Measurements from ENCODE around the gene LRRC46.

LRRC46 gene

DNA sequence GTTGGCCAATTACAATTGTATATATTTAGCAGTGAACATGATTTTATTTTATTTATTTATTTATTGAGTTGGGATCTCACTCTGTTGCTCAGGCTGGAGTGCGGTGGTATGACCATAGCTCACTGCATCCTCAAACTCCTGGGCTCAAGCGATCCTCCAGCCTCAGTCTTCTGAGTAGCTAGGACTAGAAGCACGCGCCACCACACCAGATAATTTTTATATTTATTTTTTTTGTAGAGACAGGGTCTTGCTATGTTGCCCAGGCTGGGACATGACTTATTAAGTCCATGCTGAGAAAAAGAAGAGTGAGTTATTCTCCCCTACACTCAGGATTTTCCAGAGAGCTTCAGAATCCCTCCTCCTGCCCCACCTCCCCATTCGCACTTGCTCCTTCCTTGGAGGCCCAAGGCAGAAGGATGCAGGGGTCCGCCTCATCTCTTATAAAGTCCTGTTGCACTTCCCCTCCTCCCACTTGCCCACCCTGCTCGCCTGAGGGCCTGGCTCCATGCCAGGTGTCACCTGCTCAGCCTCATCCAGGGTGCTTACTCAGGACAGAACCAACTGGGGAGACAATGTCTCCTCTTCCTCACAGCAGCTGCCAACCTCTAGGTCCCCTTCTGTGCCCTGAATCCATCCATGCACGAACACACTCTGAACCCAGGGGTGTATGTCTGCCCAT, 48.4 kb downstream of the LRRC46 start:
- Mint-ChIP-seq H3K4me1 (ENCODE audit: low read depth) (peaks cover 26% of the 10 kb centered on the region), H3K27me3 (peaks cover 18% of the 10 kb centered on the region)

DNA sequence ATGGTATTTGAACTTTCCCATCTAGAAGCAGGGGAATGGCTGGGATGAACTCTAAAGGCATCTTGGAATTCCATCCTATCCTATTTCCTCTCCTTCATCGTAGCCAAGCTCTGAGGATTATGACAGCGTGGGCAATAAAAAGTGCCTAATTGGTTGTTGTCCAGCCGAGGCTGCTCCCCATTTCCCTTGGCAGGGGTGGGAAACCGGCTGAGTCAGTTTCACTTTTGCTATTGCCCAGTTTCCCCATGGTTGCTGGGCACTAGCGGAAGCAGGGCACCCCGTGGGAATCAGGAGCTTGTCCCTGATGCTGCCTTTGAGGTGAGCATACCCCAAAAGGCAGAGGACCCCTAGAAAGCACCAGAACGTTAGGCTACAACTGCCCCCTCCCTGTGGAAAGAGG, 50.8 kb downstream of the LRRC46 start:
- no peaks in the 10 kb centered on the region for H3K36me3 Mint-ChIP-seq (ENCODE audit: low read depth)
- no peak overlapping the region for H3K4me3 Mint-ChIP-seq
- H3K27me3 Mint-ChIP-seq = peaks cover 10% of the 10 kb centered on the region
- DNase-seq = no peak
- H3K27ac Mint-ChIP-seq = no peak overlapping the region
- peaks cover 35% of the 10 kb centered on the region for H3K4me1 Mint-ChIP-seq (ENCODE audit: low read depth)
- no peaks in the 10 kb centered on the region for H3K9me3 Mint-ChIP-seq

More for the DNA sequence above, 48.4 kb downstream of the LRRC46 start:
- no peaks in the 10 kb centered on the region for H3K36me3 Mint-ChIP-seq (ENCODE audit: low read depth)
- H3K27ac Mint-ChIP-seq = no peak overlapping the region
- no peaks in the 10 kb centered on the region for H3K9me3 Mint-ChIP-seq
- no peak overlapping the region for H3K4me3 Mint-ChIP-seq
- DNase-seq = no peak

DNA sequence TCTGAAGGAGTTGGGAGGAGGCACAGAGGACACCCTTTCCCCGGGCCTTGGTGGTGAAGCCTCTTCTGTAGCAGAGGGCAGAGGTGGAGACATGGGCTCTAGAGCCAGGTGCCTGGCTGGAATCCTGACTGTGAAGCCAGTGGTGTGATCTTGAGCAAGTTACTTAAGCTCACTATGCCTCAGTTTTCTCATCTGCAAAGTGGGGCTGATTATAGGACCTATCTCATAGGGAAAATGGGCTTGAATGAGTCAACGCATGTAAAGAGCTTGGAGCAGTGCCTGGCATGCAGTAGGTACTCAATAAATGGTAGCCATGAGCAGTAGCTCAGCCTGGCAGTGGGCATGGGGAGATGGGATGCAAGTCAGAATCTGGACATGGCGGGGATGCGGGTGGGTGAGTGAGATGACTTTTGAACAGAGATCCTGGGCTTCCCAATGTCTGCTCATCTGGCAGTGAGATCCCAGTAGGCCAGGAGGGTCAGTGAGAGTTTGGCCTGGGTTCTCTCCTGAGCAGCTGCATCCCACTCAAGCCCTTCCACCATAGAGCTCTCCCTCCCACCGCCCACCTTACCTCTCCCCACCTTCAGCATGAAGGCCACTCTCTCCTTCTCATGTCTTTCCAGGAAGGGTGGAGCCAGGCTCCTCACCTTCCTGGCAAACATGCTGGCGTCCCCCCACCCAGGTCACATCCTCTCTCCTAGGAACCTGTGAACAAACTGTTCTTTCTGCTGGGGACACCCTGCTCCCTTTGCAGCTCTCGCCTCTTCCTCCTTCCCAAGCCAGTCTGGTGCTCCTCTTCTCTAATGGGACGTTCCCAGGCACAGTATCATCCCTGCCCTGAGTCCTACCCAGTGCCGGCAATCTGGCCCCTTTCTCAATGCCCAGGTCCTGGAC, 51.5 kb downstream of the LRRC46 start:
- Mint-ChIP-seq H3K9me3 (no peaks in the 10 kb centered on the region), H3K4me1 (ENCODE audit: low read depth) (peaks cover 35% of the 10 kb centered on the region), H3K27me3 (peaks cover 4% of the 10 kb centered on the region), H3K4me3 (no peak overlapping the region), H3K36me3 (ENCODE audit: low read depth) (no peaks in the 10 kb centered on the region), H3K27ac (no peak overlapping the region)
- no peak for DNase-seq

DNA sequence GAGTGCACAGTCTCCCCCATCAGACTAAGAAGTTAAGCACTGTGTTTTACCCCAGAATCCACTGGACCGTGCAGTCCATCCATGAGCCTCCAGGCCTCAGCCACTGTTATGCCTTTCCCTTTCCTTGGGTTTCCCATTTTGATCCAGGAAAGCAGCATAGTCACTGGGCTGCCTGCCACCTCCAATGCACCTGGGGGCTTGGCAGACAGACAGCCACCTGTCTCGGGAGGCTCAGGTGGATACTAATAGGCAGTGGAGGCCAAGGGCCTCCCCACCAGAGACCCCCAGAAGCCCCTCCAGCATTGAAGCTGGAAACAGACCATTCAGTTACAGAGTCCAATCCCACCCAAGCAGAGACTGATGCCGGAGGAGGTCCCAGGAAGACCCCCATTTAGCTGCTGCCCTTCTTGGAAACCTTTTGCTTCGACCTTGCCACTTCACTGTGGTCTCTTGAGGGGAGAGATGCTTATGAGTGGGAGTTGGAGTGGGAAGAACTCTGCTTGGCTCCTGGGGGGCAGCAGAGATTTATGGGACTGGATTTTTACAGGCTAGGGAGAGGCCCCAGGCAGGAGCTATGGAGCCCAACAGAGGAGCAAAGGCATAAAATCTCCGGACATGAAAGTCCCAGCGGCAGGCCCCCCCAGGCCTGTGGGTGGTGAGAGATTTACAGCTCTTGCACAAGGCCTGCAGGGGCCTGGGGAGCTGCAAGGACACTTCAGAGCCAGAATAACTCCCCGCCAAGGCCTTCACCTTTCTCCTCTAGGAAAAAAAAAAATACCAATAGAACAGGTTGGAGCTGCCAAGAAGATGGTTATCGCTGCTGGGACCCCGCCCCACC, 52.3 kb downstream of the LRRC46 start:
- no peak for DNase-seq
- Mint-ChIP-seq H3K27ac (no peak overlapping the region), H3K4me1 (ENCODE audit: low read depth) (peaks cover 35% of the 10 kb centered on the region), H3K9me3 (no peaks in the 10 kb centered on the region), H3K27me3 (no peaks in the 10 kb centered on the region), H3K36me3 (ENCODE audit: low read depth) (no peaks in the 10 kb centered on the region), H3K4me3 (no peak overlapping the region)

DNA sequence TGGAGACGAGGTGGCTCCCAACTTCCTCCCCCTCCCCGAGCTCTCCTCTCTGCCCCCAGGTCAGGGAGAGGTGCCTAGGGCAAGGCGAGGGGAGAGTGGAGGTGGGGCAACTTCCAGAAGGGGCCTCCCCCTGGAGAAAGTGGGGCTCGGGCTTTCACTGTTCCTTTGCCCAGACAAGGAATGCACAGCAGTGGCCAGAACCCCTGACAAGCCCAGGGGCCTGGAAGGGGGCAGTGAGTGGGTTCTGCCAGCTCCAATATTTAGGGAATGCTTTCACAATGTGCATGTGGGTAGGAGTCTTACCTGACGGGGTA, 52.9 kb downstream of the LRRC46 start:
- H3K4me3 Mint-ChIP-seq = no peak overlapping the region

DNA sequence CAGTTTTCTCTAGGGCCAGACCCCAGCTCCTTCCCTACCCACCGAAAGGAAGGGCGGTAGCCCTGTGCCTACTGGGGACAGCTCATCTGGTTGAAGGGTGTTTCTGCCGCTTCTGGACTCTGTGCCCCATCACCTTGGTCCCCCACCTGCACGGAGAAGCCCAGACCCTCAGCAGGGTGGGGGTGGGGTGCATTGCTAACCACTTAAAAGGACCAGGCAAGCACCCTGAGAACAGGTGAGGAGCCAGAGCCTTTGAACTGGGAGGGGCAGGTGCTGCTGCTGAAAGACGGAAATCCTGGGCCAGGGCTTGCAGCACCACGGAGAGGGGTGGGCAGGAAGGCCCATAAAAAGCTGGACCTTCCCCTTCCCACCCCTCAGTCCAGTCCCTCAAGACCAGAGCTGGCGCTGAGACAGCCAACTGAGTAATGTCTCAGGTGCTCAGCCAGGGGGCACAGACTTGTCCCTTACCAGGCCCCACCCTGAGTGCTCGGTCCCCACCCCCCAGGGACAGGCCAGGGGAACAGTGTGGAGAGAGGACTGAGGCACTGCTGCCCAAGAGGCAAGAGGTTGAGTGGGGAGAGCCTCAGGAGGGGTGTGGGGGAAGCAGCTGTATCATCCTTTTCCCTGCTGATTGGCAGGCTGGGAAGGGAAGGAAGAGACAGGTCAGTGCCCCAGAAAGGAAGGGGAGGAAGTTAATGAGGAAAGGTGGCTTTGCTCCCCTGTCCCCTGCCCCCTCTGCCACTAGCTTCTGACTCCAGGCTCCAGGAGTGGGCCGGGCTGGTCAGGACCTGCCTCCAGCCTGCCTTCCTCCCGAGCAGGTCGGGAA, 53.6 kb downstream of the LRRC46 start:
- DNase-seq = no peak
- no peak overlapping the region for H3K4me3 Mint-ChIP-seq
- H3K27me3 Mint-ChIP-seq = no peaks in the 10 kb centered on the region
- no peaks in the 10 kb centered on the region for H3K9me3 Mint-ChIP-seq
- H3K27ac Mint-ChIP-seq = no peak overlapping the region
- H3K4me1 Mint-ChIP-seq (ENCODE audit: low read depth) = peaks cover 33% of the 10 kb centered on the region
- no peaks in the 10 kb centered on the region for H3K36me3 Mint-ChIP-seq (ENCODE audit: low read depth)

More for the DNA sequence above, 52.9 kb downstream of the LRRC46 start:
- H3K36me3 Mint-ChIP-seq (ENCODE audit: low read depth) = no peaks in the 10 kb centered on the region
- DNase-seq = no peak
- H3K4me1 Mint-ChIP-seq (ENCODE audit: low read depth) = peaks cover 31% of the 10 kb centered on the region
- no peaks in the 10 kb centered on the region for H3K9me3 Mint-ChIP-seq
- H3K27ac Mint-ChIP-seq = no peak overlapping the region
- H3K27me3 Mint-ChIP-seq = no peaks in the 10 kb centered on the region

Data from activated T-cell treated with anti-CD3 and anti-CD28 coated beads, Interleukin-2, amount 50 U/mL, for 24 hours (primary cell).